ENCODE data around the gene SMC1B.
"Not testable (repeated sequence)": the region's sequence is repeated elsewhere in the genome, so short reads cannot be mapped to it uniquely, and the experiment has no call there.

Gene SMC1B

GRCh38 chr22:45420539-45420938 is 7.1 kb upstream of the SMC1B start:
- DNase-seq (ENCODE audit: low read depth in 2 of 2) = no peak

- no peak for DNase-seq (ENCODE audit: low read depth in 2 of 2)
Observed at GRCh38 chr22:45420011-45420410, 6.6 kb upstream of the SMC1B start.

- no peak for DNase-seq (ENCODE audit: low read depth in 2 of 2)
Observed at GRCh38 chr22:45418770-45419138, 5.4 kb upstream of the SMC1B start.

- no peak for DNase-seq (ENCODE audit: low read depth in 2 of 2)
Observed at GRCh38 chr22:45418056-45418769, 4.8 kb upstream of the SMC1B start.

- DNase-seq (ENCODE audit: low read depth in 2 of 2) = no peak
Observed at GRCh38 chr22:45413013-45413367, 409 bp downstream of the SMC1B start.

- no peak for DNase-seq (ENCODE audit: low read depth in 2 of 2)
Observed at GRCh38 chr22:45407793-45408192, 5.6 kb downstream of the SMC1B start.

GRCh38 chr22:45402466-45402985 is 10.9 kb downstream of the SMC1B start:
- DNase-seq (ENCODE audit: low read depth in 2 of 2) = no peak

- no peak for DNase-seq (ENCODE audit: low read depth in 2 of 2)
Observed at GRCh38 chr22:45399712-45400445, 13.5 kb downstream of the SMC1B start.

GRCh38 chr22:45398214-45398613 is 15.2 kb downstream of the SMC1B start:
- DNase-seq (ENCODE audit: low read depth in 2 of 2) = no peak

- no peak for DNase-seq (ENCODE audit: low read depth in 2 of 2)
Observed at GRCh38 chr22:45397806-45398205, 15.6 kb downstream of the SMC1B start.

GRCh38 chr22:45389546-45389945 is 23.9 kb downstream of the SMC1B start:
- no peak for DNase-seq (ENCODE audit: low read depth in 2 of 2)

GRCh38 chr22:45381348-45381747 is 32.1 kb downstream of the SMC1B start:
- no peak for DNase-seq (ENCODE audit: low read depth in 2 of 2)

- DNase-seq (ENCODE audit: low read depth in 2 of 2) = no peak
Observed at GRCh38 chr22:45376703-45377102, 36.7 kb downstream of the SMC1B start.

- DNase-seq (ENCODE audit: low read depth in 2 of 2) = no peak
Observed at GRCh38 chr22:45376009-45376408, 37.4 kb downstream of the SMC1B start.

GRCh38 chr22:45373592-45373991 is 39.8 kb downstream of the SMC1B start:
- not testable (repeated sequence) for DNase-seq (ENCODE audit: low read depth in 2 of 2)

- no peak for DNase-seq (ENCODE audit: low read depth in 2 of 2)
Observed at GRCh38 chr22:45366713-45367112, 46.7 kb downstream of the SMC1B start.

GRCh38 chr22:45359627-45360026 is 53.8 kb downstream of the SMC1B start:
- DNase-seq (ENCODE audit: low read depth in 2 of 2) = no peak

- DNase-seq (ENCODE audit: low read depth in 2 of 2) = no peak
Observed at GRCh38 chr22:45358127-45358526, 55.3 kb downstream of the SMC1B start.

- DNase-seq (ENCODE audit: low read depth in 2 of 2) = no peak
Observed at GRCh38 chr22:45357490-45357889, 55.9 kb downstream of the SMC1B start.

GRCh38 chr22:45353786-45354185 is 59.6 kb downstream of the SMC1B start:
- no peak for DNase-seq (ENCODE audit: low read depth in 2 of 2)

GRCh38 chr22:45352757-45353156 is 60.6 kb downstream of the SMC1B start:
- DNase-seq (ENCODE audit: low read depth in 2 of 2) = not testable (repeated sequence)

GRCh38 chr22:45351956-45352355 is 61.4 kb downstream of the SMC1B start:
- no peak for DNase-seq (ENCODE audit: low read depth in 2 of 2)

GRCh38 chr22:45349916-45350315 is 63.5 kb downstream of the SMC1B start:
- DNase-seq (ENCODE audit: low read depth in 2 of 2) = no peak

Data from activated CD8-positive, alpha-beta memory T cell treated with anti-CD3 and anti-CD28 coated beads for 4 hours (primary cell).